NCI-H1694 (cell line): Measurements from ENCODE around the gene CCDC141.

Experiments used
- DNase-seq: peaks from one replicate; lab custom pipeline; 2025; lab: John Stamatoyannopoulos, UW

Gene CCDC141

GRCh38 chr2:178980815-178981214 is 69.1 kb downstream of the CCDC141 start:
- no peak for DNase-seq

- DNase-seq = no peak
Measured at GRCh38 chr2:178978667-178979066, 71.3 kb downstream of the CCDC141 start.

- no peak for DNase-seq
Measured at GRCh38 chr2:178976351-178976750, 73.6 kb downstream of the CCDC141 start.

GRCh38 chr2:178962805-178963433 is 87.0 kb downstream of the CCDC141 start:
- DNase-seq = no peak

- no peak for DNase-seq
Measured at GRCh38 chr2:178962152-178962551, 87.8 kb downstream of the CCDC141 start.

- DNase-seq = peak; percentile 15
Measured at GRCh38 chr2:178954049-178954448, 95.9 kb downstream of the CCDC141 start.

- no peak for DNase-seq
Measured at GRCh38 chr2:178951266-178952006, 98.5 kb downstream of the CCDC141 start.

GRCh38 chr2:178949584-178949983 is 100.4 kb downstream of the CCDC141 start:
- no peak for DNase-seq

- DNase-seq = no peak
Measured at GRCh38 chr2:178949151-178949550, 100.8 kb downstream of the CCDC141 start.

GRCh38 chr2:178947006-178947405 is 102.9 kb downstream of the CCDC141 start:
- no peak for DNase-seq

- no peak for DNase-seq
Measured at GRCh38 chr2:178946494-178946893, 103.4 kb downstream of the CCDC141 start.

- DNase-seq = no peak
Measured at GRCh38 chr2:178943745-178944144, 106.2 kb downstream of the CCDC141 start.

- DNase-seq = no peak
Measured at GRCh38 chr2:178934571-178934970, 115.4 kb downstream of the CCDC141 start.

GRCh38 chr2:178933493-178933892 is 116.4 kb downstream of the CCDC141 start:
- DNase-seq = no peak

GRCh38 chr2:178928077-178928476 is 121.9 kb downstream of the CCDC141 start:
- DNase-seq = no peak

GRCh38 chr2:178927173-178927572 is 122.8 kb downstream of the CCDC141 start:
- no peak for DNase-seq

GRCh38 chr2:178924817-178925216 is 125.1 kb downstream of the CCDC141 start:
- no peak for DNase-seq

GRCh38 chr2:178923546-178923945 is 126.4 kb downstream of the CCDC141 start:
- DNase-seq = no peak

GRCh38 chr2:178920916-178921513 is 128.9 kb downstream of the CCDC141 start:
- no peak for DNase-seq

- DNase-seq = no peak
Measured at GRCh38 chr2:178917555-178917954, 132.4 kb downstream of the CCDC141 start.

GRCh38 chr2:178915423-178916173 is 134.3 kb downstream of the CCDC141 start:
- no peak for DNase-seq

- DNase-seq = peak; percentile 90
Measured at GRCh38 chr2:178914259-178914849, 135.6 kb downstream of the CCDC141 start.
